Measurements from ENCODE around the gene PDF.

The PDF gene

DNA sequence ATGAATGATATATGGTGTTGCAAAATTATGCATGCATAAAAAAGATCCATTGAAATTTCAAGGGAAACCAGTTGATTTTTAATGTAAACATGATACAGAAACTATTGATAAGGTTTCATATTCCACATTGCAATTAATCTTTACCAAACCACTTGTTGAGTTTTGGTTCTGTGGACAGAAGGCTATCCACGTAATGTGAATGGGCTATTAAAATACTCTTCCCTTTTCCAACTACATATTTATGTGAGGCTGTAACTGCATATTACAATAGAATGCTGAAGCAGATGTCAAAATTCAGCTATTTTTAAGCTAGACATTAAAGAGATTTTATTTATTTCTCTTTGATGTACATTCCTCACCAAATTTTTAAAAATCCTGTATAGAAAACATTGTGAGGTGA is 53.0 kb downstream of the PDF start:
- Histone ChIP-seq H3K4me3 (ENCODE audit: low read length, poor library complexity, severe bottlenecking) (no peak overlapping the region), H3K4me1 (ENCODE audit: insufficient read depth, low read length, poor library complexity, severe bottlenecking) (no peaks in the 10 kb centered on the region), H3K9me3 (ENCODE audit: insufficient read depth, low read depth, low read length) (no peaks in the 10 kb centered on the region), H3K4me2 (ENCODE audit: low read depth, low read length, poor library complexity, severe bottlenecking) (no peak overlapping the region), H4K20me1 (ENCODE audit: insufficient read depth, low read length, poor library complexity, severe bottlenecking) (no peaks in the 10 kb centered on the region), H3K27me3 (ENCODE audit: insufficient read depth, low read length, poor library complexity, severe bottlenecking) (no peaks in the 10 kb centered on the region), H3K36me3 (ENCODE audit: insufficient read depth, low read length) (peaks cover under 1% of the 10 kb centered on the region; the same call in 1 of the 2 replicates), H3K9me2 (replicated peaks; ENCODE audit: low read depth, low read length) (no peaks in the 10 kb centered on the region), H3K79me2 (ENCODE audit: insufficient read depth, low read length) (no peaks in the 10 kb centered on the region), H2AFZ (ENCODE audit: low read length) (no peak overlapping the region), H3K9ac (ENCODE audit: low read depth, low read length, poor library complexity, severe bottlenecking) (no peak overlapping the region), H3F3A (ENCODE audit: low read depth) (no peaks in the 10 kb centered on the region)
- TF ChIP-seq, protein P1, sequence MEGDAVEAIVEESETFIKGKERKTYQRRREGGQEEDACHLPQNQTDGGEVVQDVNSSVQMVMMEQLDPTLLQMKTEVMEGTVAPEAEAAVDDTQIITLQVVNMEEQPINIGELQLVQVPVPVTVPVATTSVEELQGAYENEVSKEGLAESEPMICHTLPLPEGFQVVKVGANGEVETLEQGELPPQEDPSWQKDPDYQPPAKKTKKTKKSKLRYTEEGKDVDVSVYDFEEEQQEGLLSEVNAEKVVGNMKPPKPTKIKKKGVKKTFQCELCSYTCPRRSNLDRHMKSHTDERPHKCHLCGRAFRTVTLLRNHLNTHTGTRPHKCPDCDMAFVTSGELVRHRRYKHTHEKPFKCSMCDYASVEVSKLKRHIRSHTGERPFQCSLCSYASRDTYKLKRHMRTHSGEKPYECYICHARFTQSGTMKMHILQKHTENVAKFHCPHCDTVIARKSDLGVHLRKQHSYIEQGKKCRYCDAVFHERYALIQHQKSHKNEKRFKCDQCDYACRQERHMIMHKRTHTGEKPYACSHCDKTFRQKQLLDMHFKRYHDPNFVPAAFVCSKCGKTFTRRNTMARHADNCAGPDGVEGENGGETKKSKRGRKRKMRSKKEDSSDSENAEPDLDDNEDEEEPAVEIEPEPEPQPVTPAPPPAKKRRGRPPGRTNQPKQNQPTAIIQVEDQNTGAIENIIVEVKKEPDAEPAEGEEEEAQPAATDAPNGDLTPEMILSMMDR (conservative IDR thresholded peaks at IDR 0.05; ENCODE audit: low read length) = no peak
- no peak for TF ChIP-seq EZH2phosphoT487 (IDR thresholded peaks at IDR 0.05; ENCODE audit: borderline replicate concordance)

All from Loucy (cell line).